Liver (tissue), 3 donors: Measurements from ENCODE around the gene PDE4D.

Source experiments
- FOXA2 ChIP-seq: IDR thresholded peaks from 2 replicates; pipeline ENCODE4 v1.6.1; 2016; ENCODE audit warnings: antibody characterized with exemption
- JUND ChIP-seq, 2 donors: IDR thresholded peaks; 2 replicates each; pipeline ENCODE4 v1.6.1; 2016; ENCODE audit warnings: antibody characterized with exemption in 2 of 2
- REST ChIP-seq: IDR thresholded peaks from 2 replicates; pipeline ENCODE4 v1.6.1; 2016; ENCODE audit warnings: antibody characterized with exemption, mild to moderate bottlenecking
- YY1 ChIP-seq: IDR thresholded peaks from 2 replicates; pipeline ENCODE4 v1.6.1; 2016; ENCODE audit warnings: antibody characterized with exemption, mild to moderate bottlenecking
- TF ChIP-seq, protein P1 (sequence below): fragments of 150-350 bp; IDR thresholded peaks from 2 replicates; pipeline ENCODE4 v1.5.1; 2017; ENCODE audit warnings: improper control_type of control experiment, low read depth, low read length; ENCODE audit not compliant: missing input control
- donor health status: healthy.
- donor health status: healthy.

DNA sequence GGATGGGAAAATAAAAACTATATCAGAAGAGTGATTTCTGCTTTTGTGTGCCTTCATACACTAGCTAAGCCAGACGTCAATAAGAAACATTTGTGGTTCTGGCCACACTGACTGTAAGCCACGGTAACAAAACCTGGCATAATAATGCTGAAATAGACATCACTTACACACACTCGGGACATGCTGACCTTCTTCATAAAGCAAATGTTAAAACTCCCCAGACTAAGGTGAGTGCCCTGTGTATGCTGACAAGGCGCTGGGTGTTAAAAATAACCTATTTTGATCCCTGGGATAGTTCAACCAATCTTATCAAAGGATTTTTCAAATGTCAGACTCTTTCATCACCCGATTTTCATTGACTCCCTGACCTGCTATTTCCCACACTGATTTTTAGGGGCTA, 973.7 kb downstream of the PDE4D start:
- TF ChIP-seq YY1 (no peak), FOXA2 (no peak), REST (no peak), JUND (IDR thresholded peaks at IDR 0.05) (no peak)
- TF ChIP-seq, protein P1, sequence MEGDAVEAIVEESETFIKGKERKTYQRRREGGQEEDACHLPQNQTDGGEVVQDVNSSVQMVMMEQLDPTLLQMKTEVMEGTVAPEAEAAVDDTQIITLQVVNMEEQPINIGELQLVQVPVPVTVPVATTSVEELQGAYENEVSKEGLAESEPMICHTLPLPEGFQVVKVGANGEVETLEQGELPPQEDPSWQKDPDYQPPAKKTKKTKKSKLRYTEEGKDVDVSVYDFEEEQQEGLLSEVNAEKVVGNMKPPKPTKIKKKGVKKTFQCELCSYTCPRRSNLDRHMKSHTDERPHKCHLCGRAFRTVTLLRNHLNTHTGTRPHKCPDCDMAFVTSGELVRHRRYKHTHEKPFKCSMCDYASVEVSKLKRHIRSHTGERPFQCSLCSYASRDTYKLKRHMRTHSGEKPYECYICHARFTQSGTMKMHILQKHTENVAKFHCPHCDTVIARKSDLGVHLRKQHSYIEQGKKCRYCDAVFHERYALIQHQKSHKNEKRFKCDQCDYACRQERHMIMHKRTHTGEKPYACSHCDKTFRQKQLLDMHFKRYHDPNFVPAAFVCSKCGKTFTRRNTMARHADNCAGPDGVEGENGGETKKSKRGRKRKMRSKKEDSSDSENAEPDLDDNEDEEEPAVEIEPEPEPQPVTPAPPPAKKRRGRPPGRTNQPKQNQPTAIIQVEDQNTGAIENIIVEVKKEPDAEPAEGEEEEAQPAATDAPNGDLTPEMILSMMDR: no peak
